ENCODE results near the gene UNKL. TPM values are rescaled to one million over a fixed set of nuclear protein-coding genes. Genes with fewer than 3 reads are reported as not detected.

The UNKL gene
- total RNA-seq, 1 experiment from 2014 or later: 32.0 TPM

DNA sequence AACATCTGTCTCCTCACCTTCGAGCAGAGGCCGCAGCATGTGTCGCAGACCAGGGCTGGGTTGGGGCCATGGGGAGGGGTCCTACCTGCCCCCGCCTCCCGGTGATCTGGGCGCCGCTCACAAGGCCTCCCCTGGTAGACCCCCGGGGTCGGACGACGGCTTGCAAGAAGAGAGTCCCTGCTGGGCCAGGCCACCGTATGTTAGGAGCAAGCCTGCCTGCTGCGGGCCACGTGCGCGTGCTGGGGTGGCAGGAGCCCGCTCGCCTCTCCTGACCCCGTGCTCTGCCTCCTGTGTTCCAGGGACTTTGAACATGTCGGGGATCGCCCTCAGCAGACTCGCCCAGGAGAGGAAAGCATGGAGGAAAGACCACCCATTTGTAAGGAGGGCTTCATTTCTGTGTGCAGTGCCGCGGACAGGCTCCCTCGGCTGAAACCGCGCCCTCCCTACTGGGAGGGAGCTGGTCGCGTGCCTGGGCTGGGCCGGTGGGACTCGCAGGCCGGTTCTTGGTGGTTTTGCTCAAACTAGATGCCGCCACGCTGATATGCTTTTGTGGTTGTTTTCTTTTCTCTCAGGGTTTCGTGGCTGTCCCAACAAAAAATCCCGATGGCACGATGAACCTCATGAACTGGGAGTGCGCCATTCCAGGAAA, 100.7 kb downstream of the UNKL start:
- Histone ChIP-seq H3K27ac (ENCODE audit: insufficient read length, low read depth, low read length) (no peak overlapping the region), H4K5ac (ENCODE audit: insufficient read length, low read depth, low read length) (no peak overlapping the region), H3K9ac (ENCODE audit: extremely low read depth, insufficient read length, low read length) (no peak overlapping the region), H3K23me2 (ENCODE audit: insufficient read length, low read depth, low read length, poor library complexity, severe bottlenecking) (peaks cover 13% of the 10 kb centered on the region), H2BK15ac (ENCODE audit: low read depth, low read length) (no peak overlapping the region), H4K20me1 (ENCODE audit: control insufficient read depth, insufficient read depth, insufficient read length) (peaks cover 5% of the 10 kb centered on the region), H4K8ac (replicated peaks; ENCODE audit: insufficient read length, low read depth, low read length) (no peak overlapping the region), H3K4me2 (ENCODE audit: insufficient read depth, insufficient read length, low read length) (no peak overlapping the region), H3K79me1 (ENCODE audit: insufficient read depth, low read depth, low read length, poor library complexity, severe bottlenecking) (peaks cover 9% of the 10 kb centered on the region), H2BK20ac (ENCODE audit: low read depth, low read length, poor library complexity, severe bottlenecking) (no peak overlapping the region), H3K18ac (ENCODE audit: insufficient read length, low read depth, low read length) (no peak overlapping the region), H3K9me3 (ENCODE audit: control insufficient read depth, low read depth, low read length) (no peaks in the 10 kb centered on the region), H4K91ac (ENCODE audit: insufficient read length, low read depth, low read length) (no peak overlapping the region), H2BK120ac (ENCODE audit: low read depth, low read length, poor library complexity, severe bottlenecking) (no peak overlapping the region), H2BK12ac (ENCODE audit: insufficient read length, low read depth, low read length) (no peak overlapping the region), H3K14ac (ENCODE audit: insufficient read depth, low read length) (no peak overlapping the region), H3T11ph (ENCODE audit: low read length) (no peak overlapping the region), H3K23ac (ENCODE audit: insufficient read length, low read depth, low read length) (no peak overlapping the region), H3K4ac (ENCODE audit: low read depth, low read length) (no peak overlapping the region), H3K4me1 (ENCODE audit: insufficient read depth, low read length) (no peaks in the 10 kb centered on the region; the same call in 1 of the 2 replicates), H3K56ac (ENCODE audit: insufficient read length, low read depth, low read length) (no peak overlapping the region), H3K27me3 (ENCODE audit: insufficient read depth, low read length) (no peaks in the 10 kb centered on the region), H2BK5ac (ENCODE audit: insufficient read length, low read length) (no peak overlapping the region), H3K79me2 (ENCODE audit: insufficient read depth, low read length) (peaks cover 48% of the 10 kb centered on the region), H2AK5ac (ENCODE audit: insufficient read length, low read length) (no peak overlapping the region), H2AFZ (ENCODE audit: low read length) (no peak overlapping the region)
- no peak overlapping the region for H3K4me3 Mint-ChIP-seq
- DNase-seq: no peak
- peaks cover 50 to 70% (median 65%) of the 10 kb centered on the region in 3 experiments for H3K36me3 Mint-ChIP-seq (ENCODE audit: insufficient read depth in 1 of 3, low read depth in 3 of 3)
- H3K9me3 Mint-ChIP-seq: peaks cover 4 to 6% of the 10 kb centered on the region in 2 experiments
- no peak overlapping the region for H3K27ac Mint-ChIP-seq
- peaks cover 13 to 20% of the 10 kb centered on the region in 2 experiments for H3K4me1 Mint-ChIP-seq
- no CpG with 5 or more reads among the region's 38 CpGs for WGBS (ENCODE audit: extremely low coverage, insufficient read length, low lambda C conversion rate)
- no peak for TF ChIP-seq CTCF (conservative IDR thresholded peaks at IDR 0.05)
- no peaks in the 10 kb centered on the region for H3K27me3 Mint-ChIP-seq (ENCODE audit: low read depth)

Other genes starting within 250 kb of the UNKL start
- gene TPSG1, start 189.4 kb downstream of the UNKL start, total RNA-seq (2021): not detected in 2 replicates
- gene TPSB2, start 184.5 kb downstream of the UNKL start, total RNA-seq (2021): not detected in 2 replicates
- not detected in 2 replicates for gene TPSAB1, start 174.0 kb downstream of the UNKL start, total RNA-seq (2021)
- gene TPSD1, start 158.6 kb downstream of the UNKL start, total RNA-seq (2021): not detected in 2 replicates
- gene UBE2I, start 105.1 kb downstream of the UNKL start, total RNA-seq (2021): 286 and 290 TPM in 2 replicates
- 5.9 and 6.8 TPM in 2 replicates for gene BAIAP3, start 81.1 kb downstream of the UNKL start, total RNA-seq (2021)
- gene TSR3, start 62.8 kb downstream of the UNKL start, total RNA-seq (2021): 58.8 and 65.0 TPM in 2 replicates
- gene GNPTG, start 62.8 kb downstream of the UNKL start, total RNA-seq (2021): 29.4 and 29.7 TPM in 2 replicates
- gene UQCC4, start 6.0 kb upstream of the UNKL start, total RNA-seq (2021): 11.4 and 12.3 TPM in 2 replicates
- gene PERCC1, start 16.4 kb upstream of the UNKL start, total RNA-seq (2021): not detected in 2 replicates
- 1.3 and 2.0 TPM in 2 replicates for gene CCDC154, start 29.9 kb upstream of the UNKL start, total RNA-seq (2021)
- 70.0 and 75.3 TPM in 2 replicates for gene CLCN7, start 60.3 kb upstream of the UNKL start, total RNA-seq (2021)
- gene PTX4, start 74.2 kb upstream of the UNKL start, total RNA-seq (2021): 0.20 TPM in 1 of 2 replicates, not detected in the other
- gene TELO2, start 78.7 kb upstream of the UNKL start, total RNA-seq (2021): 93.4 and 98.9 TPM in 2 replicates
- not detected in 2 replicates for gene TMEM204, start 119.0 kb upstream of the UNKL start, total RNA-seq (2021)
- 21.3 and 24.0 TPM in 2 replicates for gene IFT140, start 197.4 kb upstream of the UNKL start, total RNA-seq (2021)
- gene CRAMP1, start 197.7 kb upstream of the UNKL start, total RNA-seq (2021): 39.2 and 46.2 TPM in 2 replicates